HG02970 (cell line): ENCODE measurements around the gene KIF2C.
A peak's percentile ranks its signal among the peaks of the same experiment; 100 is the strongest.
"Not testable (repeated sequence)": the region's sequence is repeated elsewhere in the genome, so short reads cannot be mapped to it uniquely, and the experiment has no call there.

Source experiments
- ATAC-seq: cut with Tn5 transposase; IDR thresholded peaks from one replicate; pipeline ENCODE4 v1.9.1; 2021; ENCODE audit warnings: mild to moderate bottlenecking, moderate library complexity, moderate number of reproducible peaks; ENCODE audit not compliant: unreplicated experiment, low FRiP score

KIF2C gene

GRCh38 chr1:44792736-44793502 lies 53.3 kb downstream of the KIF2C start:
- ATAC-seq, result no peak

- not testable (repeated sequence) for ATAC-seq
Measured at GRCh38 chr1:44797886-44798285, 58.2 kb downstream of the KIF2C start.

GRCh38 chr1:44798481-44799365 lies 59.1 kb downstream of the KIF2C start:
- no peak for ATAC-seq

GRCh38 chr1:44799770-44800584 lies 60.3 kb downstream of the KIF2C start, which contains the start of gene PLK3:
TSS of gene PLK3 (plus strand) at chr1:44800377. CDS start at chr1:44800464, 87 bp downstream.
- ATAC-seq, result peak; percentile 79

GRCh38 chr1:44801491-44802305 lies 62.1 kb downstream of the KIF2C start:
- no peak for ATAC-seq

- ATAC-seq, result no peak
Measured at GRCh38 chr1:44802306-44803061, 62.8 kb downstream of the KIF2C start.

GRCh38 chr1:44803062-44803311 lies 63.4 kb downstream of the KIF2C start:
- no peak for ATAC-seq

- ATAC-seq, result no peak
Measured at GRCh38 chr1:44803312-44804095, 63.9 kb downstream of the KIF2C start.

- ATAC-seq, result no peak
Measured at GRCh38 chr1:44805311-44806024, 65.8 kb downstream of the KIF2C start.

GRCh38 chr1:44806025-44806703 lies 66.5 kb downstream of the KIF2C start:
- ATAC-seq, result no peak

GRCh38 chr1:44806704-44807363 lies 67.2 kb downstream of the KIF2C start, which contains the start of gene DYNLT4:
TSS of gene DYNLT4 (minus strand) at chr1:44807351. CDS start at chr1:44806668, 683 bp downstream.
- no peak for ATAC-seq

- ATAC-seq, result peak; percentile 32
Measured at GRCh38 chr1:44807364-44808062, 67.9 kb downstream of the KIF2C start.

GRCh38 chr1:44808063-44808937 lies 68.7 kb downstream of the KIF2C start, which contains the start of gene BTBD19:
TSS of gene BTBD19 (plus strand) at chr1:44808523. CDS start at chr1:44808821, 298 bp downstream.
- ATAC-seq, result peak; percentile 4

GRCh38 chr1:44808938-44809917 lies 69.6 kb downstream of the KIF2C start:
- ATAC-seq, result no peak
